ENCODE measurements around the gene RAI14. TPM values are rescaled to one million over a fixed set of nuclear protein-coding genes. Genes with fewer than 3 reads are reported as not detected.

RAI14 gene
- total and polyA plus RNA-seq, 3 experiments from 2014 or later = 0.58 to 3.9 (median 3.9) TPM

DNA sequence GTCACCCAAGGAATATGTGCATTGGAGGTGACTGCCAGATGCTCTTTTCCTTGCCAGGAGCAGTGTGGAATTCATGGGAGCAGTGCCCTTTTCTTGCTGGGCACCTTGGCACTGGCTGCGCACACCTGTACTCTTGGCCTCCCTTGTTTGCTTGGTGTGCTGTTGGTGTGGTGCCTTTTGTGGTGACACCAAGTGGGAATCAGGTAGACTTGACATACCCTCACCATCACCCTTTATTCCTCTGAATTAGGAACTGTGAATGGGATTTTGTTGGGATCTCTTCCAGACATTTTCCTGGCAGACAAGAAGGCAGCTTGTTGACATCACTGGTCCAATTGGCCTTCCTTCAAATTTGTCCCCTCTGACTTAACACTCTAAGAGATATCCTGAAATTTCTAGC, 82.3 kb downstream of the RAI14 start:
- Mint-ChIP-seq H3K27ac (no peak overlapping the region), H3K9me3 (no peaks in the 10 kb centered on the region), H3K4me3 (no peak overlapping the region), H3K36me3 (no peaks in the 10 kb centered on the region), H3K27me3 (peaks cover 5 to 18% of the 10 kb centered on the region in 2 donors), H3K4me1 (peaks cover 0 to 4% (median 0%) of the 10 kb centered on the region in 3 donors)
- ChIA-PET CTCF (no interaction called here), POLR2A (no interaction called here)
- no peaks in the 10 kb centered on the region for H3K27me3 ChIP-seq (ENCODE audit: insufficient read depth, low read length, poor library complexity, severe bottlenecking)
- no peak for DNase-seq
- H3K36me3 ChIP-seq (ENCODE audit: insufficient read depth, low read length) = no peaks in the 10 kb centered on the region
- H3K4me1 ChIP-seq (ENCODE audit: insufficient read depth, low read length) = no peaks in the 10 kb centered on the region
- H3K4me3 ChIP-seq (ENCODE audit: low read length) = no peak overlapping the region
- H3K27ac ChIP-seq (ENCODE audit: low read depth, low read length) = no peak overlapping the region
- no peaks in the 10 kb centered on the region for H3K9me3 ChIP-seq (ENCODE audit: low read length)

DNA sequence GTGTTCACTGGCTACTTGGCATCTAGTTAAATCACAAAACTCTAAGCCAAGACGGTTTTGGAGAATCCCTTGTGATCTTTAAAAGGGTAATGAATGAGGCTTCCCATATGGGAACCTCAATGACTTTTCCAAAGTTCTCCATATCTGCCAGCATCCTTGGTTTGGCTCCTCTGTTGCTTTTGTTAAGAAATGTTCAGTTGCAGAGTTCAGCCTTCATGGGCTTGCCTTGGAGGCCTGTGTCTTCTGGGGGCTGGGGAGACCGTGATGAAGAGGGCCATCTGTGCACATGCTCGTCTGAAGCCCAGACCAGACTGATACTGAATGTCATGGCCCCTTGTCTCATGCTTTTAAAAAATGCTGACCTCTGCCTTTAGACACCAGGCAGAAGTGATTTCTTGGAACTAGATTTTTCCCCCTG, 84.3 kb downstream of the RAI14 start:
- no peak overlapping the region for H3K27ac Mint-ChIP-seq
- H3K9me3 Mint-ChIP-seq = no peaks in the 10 kb centered on the region
- H3K4me1 Mint-ChIP-seq = peaks cover 0 to 4% (median 0%) of the 10 kb centered on the region in 3 donors
- Histone ChIP-seq H3K27ac (ENCODE audit: low read depth, low read length) (no peak overlapping the region), H3K4me1 (ENCODE audit: insufficient read depth, low read length) (no peaks in the 10 kb centered on the region), H3K36me3 (ENCODE audit: insufficient read depth, low read length) (no peaks in the 10 kb centered on the region), H3K9me3 (ENCODE audit: low read length) (no peaks in the 10 kb centered on the region), H3K27me3 (ENCODE audit: insufficient read depth, low read length, poor library complexity, severe bottlenecking) (no peaks in the 10 kb centered on the region), H3K4me3 (ENCODE audit: low read length) (no peak overlapping the region)
- no peak overlapping the region for H3K4me3 Mint-ChIP-seq
- H3K36me3 Mint-ChIP-seq = no peaks in the 10 kb centered on the region
- H3K27me3 Mint-ChIP-seq = peaks cover 5 to 18% of the 10 kb centered on the region in 2 donors
- CTCF ChIA-PET = no interaction called here
- POLR2A ChIA-PET = no interaction called here
- no peak for DNase-seq

DNA sequence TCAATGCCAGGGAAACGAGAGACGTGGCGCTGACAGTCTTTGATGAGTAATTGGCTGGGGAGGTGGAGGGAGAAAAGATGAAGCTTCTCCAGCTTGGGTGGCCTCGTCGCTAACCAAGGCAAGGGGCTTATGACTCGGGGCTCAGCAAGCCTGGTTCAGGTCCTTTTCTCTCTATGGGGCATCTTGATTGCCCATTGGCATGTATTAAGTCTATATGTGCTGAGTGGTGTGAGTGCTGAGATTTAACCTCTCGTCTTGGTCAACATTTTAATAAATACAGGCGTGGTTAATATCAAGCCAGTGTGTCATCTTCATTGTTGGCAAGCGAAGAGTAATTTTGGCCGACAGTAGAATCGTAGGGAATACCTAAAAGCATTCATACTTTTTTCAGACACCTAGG, 85.9 kb downstream of the RAI14 start:
- ChIA-PET POLR2A (no interaction called here), CTCF (no interaction called here)
- no peaks in the 10 kb centered on the region for H3K4me1 ChIP-seq (ENCODE audit: insufficient read depth, low read length)
- Mint-ChIP-seq H3K27me3 (peaks cover 8 to 14% of the 10 kb centered on the region in 2 donors), H3K9me3 (no peaks in the 10 kb centered on the region), H3K27ac (no peak overlapping the region), H3K4me1 (peaks cover 0 to 4% (median 0%) of the 10 kb centered on the region in 3 donors), H3K4me3 (no peak overlapping the region), H3K36me3 (no peaks in the 10 kb centered on the region)
- DNase-seq = no peak
- no peaks in the 10 kb centered on the region for H3K27me3 ChIP-seq (ENCODE audit: insufficient read depth, low read length, poor library complexity, severe bottlenecking)
- H3K9me3 ChIP-seq (ENCODE audit: low read length) = no peaks in the 10 kb centered on the region
- no peak overlapping the region for H3K4me3 ChIP-seq (ENCODE audit: low read length)
- H3K27ac ChIP-seq (ENCODE audit: low read depth, low read length) = no peak overlapping the region
- H3K36me3 ChIP-seq (ENCODE audit: insufficient read depth, low read length) = no peaks in the 10 kb centered on the region

DNA sequence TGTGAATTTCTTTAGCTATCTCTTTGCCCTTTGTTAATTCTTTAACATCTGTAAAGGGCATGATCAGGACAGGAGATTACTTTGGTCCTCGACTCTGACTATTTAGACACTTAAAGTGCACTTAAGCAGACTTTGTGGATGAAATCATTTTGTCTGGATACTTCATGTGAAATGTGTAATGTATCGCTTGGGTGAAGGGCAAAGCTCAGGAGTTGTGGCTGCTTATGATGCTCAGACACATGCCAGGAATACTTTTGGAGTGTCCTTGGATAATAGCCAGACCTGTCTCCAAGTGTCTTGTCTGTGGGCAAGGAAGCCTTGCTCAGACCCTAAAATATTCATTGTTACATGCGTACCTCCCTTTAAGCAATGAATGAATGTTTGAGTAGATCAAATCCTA, 87.8 kb downstream of the RAI14 start:
- peaks cover 6 to 10% of the 10 kb centered on the region in 2 donors for H3K27me3 Mint-ChIP-seq
- no peak overlapping the region for H3K4me3 ChIP-seq (ENCODE audit: low read length)
- H3K4me1 ChIP-seq (ENCODE audit: insufficient read depth, low read length) = no peaks in the 10 kb centered on the region
- H3K4me3 Mint-ChIP-seq = no peak overlapping the region
- DNase-seq = no peak
- H3K27me3 ChIP-seq (ENCODE audit: insufficient read depth, low read length, poor library complexity, severe bottlenecking) = no peaks in the 10 kb centered on the region
- peaks cover 0 to 4% (median 0%) of the 10 kb centered on the region in 3 donors for H3K4me1 Mint-ChIP-seq
- no peaks in the 10 kb centered on the region for H3K9me3 ChIP-seq (ENCODE audit: low read length)
- H3K27ac Mint-ChIP-seq = no peak overlapping the region
- ChIA-PET CTCF (no interaction called here), POLR2A (no interaction called here)
- no peaks in the 10 kb centered on the region for H3K36me3 ChIP-seq (ENCODE audit: insufficient read depth, low read length)
- H3K36me3 Mint-ChIP-seq = no peaks in the 10 kb centered on the region
- no peak overlapping the region for H3K27ac ChIP-seq (ENCODE audit: low read depth, low read length)
- no peaks in the 10 kb centered on the region for H3K9me3 Mint-ChIP-seq

DNA sequence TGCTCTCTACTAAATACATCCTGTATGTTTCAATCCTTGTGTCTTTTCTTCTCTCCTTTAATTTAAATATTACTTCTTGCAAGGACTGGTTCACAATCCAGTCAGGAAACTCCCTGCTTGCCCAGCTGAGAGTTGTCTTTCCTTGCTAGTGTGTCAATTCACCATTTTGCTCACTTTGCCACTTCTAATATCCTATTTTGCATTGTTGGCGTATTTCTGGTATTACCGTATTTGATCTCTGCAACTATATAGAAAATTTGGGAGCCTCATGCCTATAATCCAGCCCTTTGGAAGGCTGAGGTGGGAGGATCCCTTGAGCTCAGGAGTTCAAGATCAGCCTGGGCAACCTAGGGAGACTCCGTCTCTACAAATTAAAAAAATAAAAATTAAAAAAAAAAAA, 92.3 kb downstream of the RAI14 start:
- no peak for DNase-seq
- Histone ChIP-seq H3K36me3 (ENCODE audit: insufficient read depth, low read length) (no peaks in the 10 kb centered on the region), H3K27ac (ENCODE audit: low read depth, low read length) (no peak overlapping the region), H3K27me3 (ENCODE audit: insufficient read depth, low read length, poor library complexity, severe bottlenecking) (no peaks in the 10 kb centered on the region), H3K4me3 (ENCODE audit: low read length) (no peak overlapping the region), H3K4me1 (ENCODE audit: insufficient read depth, low read length) (no peaks in the 10 kb centered on the region), H3K9me3 (ENCODE audit: low read length) (no peaks in the 10 kb centered on the region)
- peaks cover 0 to 1% (median 0%) of the 10 kb centered on the region in 5 donors for H3K9me3 Mint-ChIP-seq
- H3K36me3 Mint-ChIP-seq = no peaks in the 10 kb centered on the region
- ChIA-PET POLR2A (no interaction called here), CTCF (no interaction called here)
- peaks cover 5 to 10% of the 10 kb centered on the region in 2 donors for H3K27me3 Mint-ChIP-seq
- H3K4me1 Mint-ChIP-seq = no peaks in the 10 kb centered on the region
- no peak overlapping the region for H3K4me3 Mint-ChIP-seq
- no peak overlapping the region for H3K27ac Mint-ChIP-seq

DNA sequence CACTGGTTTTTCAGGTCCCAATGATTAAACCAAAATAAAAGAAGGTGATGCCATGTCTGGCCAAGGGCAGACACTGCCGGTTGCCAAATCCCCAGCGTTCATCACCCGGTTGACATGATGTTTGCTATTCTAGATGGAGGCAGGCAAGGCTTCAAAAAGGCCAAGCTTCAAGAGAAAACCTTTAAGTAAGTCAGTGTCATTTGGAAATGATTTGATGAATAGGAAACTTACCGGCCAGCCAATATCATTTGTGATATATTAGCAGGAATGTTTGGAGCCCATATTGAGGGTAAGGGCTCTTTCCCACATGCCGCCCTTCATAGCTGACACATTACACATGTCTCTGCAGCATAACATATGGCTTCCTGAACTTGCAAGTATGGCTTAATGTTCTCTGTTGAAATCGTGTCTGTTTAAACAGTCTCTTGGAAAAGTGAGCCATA, 93.3 kb downstream of the RAI14 start:
- DNase-seq = no peak
- peaks cover 5 to 10% of the 10 kb centered on the region in 2 donors for H3K27me3 Mint-ChIP-seq
- no peaks in the 10 kb centered on the region for H3K9me3 ChIP-seq (ENCODE audit: low read length)
- H3K4me1 ChIP-seq (ENCODE audit: insufficient read depth, low read length) = no peaks in the 10 kb centered on the region
- no peak overlapping the region for H3K4me3 Mint-ChIP-seq
- ChIA-PET CTCF (no interaction called here), POLR2A (no interaction called here)
- no peak overlapping the region for H3K27ac ChIP-seq (ENCODE audit: low read depth, low read length)
- no peaks in the 10 kb centered on the region for H3K27me3 ChIP-seq (ENCODE audit: insufficient read depth, low read length, poor library complexity, severe bottlenecking)
- peaks cover 0 to 1% (median 0%) of the 10 kb centered on the region in 5 donors for H3K9me3 Mint-ChIP-seq
- H3K27ac Mint-ChIP-seq = no peak overlapping the region
- H3K4me3 ChIP-seq (ENCODE audit: low read length) = no peak overlapping the region
- H3K36me3 ChIP-seq (ENCODE audit: insufficient read depth, low read length) = no peaks in the 10 kb centered on the region
- H3K36me3 Mint-ChIP-seq = no peaks in the 10 kb centered on the region
- H3K4me1 Mint-ChIP-seq = no peaks in the 10 kb centered on the region

DNA sequence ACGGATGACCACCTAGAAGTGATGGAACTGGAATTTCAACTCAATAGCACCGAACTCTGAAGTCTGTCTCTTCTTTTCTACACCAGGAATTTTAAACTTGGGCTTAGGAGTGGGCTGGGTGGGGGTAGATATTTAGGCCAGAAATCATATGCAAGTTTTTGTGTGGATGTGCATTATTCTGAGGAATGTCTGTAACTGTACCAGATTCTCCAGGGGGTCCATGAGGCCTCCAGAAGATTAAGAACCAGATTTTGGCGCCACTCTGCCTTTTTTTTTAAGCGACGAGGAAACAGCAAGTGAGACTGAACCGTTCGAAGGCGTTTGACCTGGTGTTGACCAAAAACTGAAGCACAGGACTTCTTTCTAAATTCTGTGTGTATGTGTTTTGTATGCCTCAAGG, 94.1 kb downstream of the RAI14 start:
- Histone ChIP-seq H3K4me3 (ENCODE audit: low read length) (no peak overlapping the region), H3K27ac (ENCODE audit: low read depth, low read length) (no peak overlapping the region), H3K36me3 (ENCODE audit: insufficient read depth, low read length) (no peaks in the 10 kb centered on the region), H3K9me3 (ENCODE audit: low read length) (no peaks in the 10 kb centered on the region), H3K27me3 (ENCODE audit: insufficient read depth, low read length, poor library complexity, severe bottlenecking) (no peaks in the 10 kb centered on the region), H3K4me1 (ENCODE audit: insufficient read depth, low read length) (no peaks in the 10 kb centered on the region)
- Mint-ChIP-seq H3K4me3 (no peak overlapping the region), H3K36me3 (no peaks in the 10 kb centered on the region), H3K9me3 (peaks cover 0 to 1% (median 0%) of the 10 kb centered on the region in 5 donors), H3K27me3 (peaks cover 5 to 17% of the 10 kb centered on the region in 2 donors), H3K4me1 (no peaks in the 10 kb centered on the region), H3K27ac (no peak overlapping the region)
- POLR2A ChIA-PET = no interaction called here
- no peak for DNase-seq
- CTCF ChIA-PET = no interaction called here

DNA sequence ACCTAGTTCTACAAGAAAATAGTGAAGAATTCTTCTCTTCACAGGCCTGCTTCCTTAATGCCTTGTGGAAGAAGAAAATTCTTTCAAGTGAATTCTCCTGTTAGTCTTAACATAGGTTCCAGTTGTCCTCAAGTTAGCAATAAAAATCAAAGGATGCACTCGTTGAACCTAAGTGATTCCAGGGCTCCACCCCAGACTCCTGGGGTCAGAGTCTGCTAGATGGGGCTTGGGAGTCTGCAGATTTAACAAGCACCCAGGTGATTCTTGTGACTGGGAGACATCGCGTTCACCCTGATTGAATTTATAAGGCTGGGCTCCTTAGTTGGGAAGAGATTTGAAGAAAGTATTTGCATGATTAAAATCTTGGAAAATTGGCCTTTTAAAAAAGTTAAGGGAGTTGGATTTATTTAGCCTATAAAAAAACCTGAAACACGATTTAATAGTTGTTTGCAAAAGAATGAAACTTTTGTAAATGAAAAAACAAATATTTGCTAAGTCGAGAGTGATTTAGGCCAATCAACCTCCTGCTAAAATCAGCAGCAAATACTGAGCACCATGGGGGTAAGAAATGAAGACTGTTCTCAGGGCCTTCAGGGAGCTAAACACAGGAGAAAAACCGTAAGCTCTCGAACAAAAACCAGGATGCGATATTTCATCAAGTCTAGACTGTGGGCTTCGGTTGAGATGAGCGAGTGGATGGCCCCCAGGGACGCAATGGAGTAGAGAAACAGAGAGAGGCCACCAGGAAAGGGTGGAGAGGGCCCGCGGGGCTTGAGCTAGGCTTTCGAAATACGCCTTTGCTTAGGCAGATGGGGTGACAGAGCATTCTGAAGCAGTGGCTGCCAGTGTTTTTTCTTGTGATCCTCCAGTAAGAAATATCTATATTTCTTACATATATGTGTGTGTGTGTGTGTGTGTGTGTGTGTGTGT, 95.9 kb downstream of the RAI14 start:
- CTCF ChIA-PET = no interaction called here
- Histone ChIP-seq H3K27ac (ENCODE audit: low read depth, low read length) (no peak overlapping the region), H3K36me3 (ENCODE audit: insufficient read depth, low read length) (no peaks in the 10 kb centered on the region), H3K9me3 (ENCODE audit: low read length) (no peaks in the 10 kb centered on the region), H3K4me1 (ENCODE audit: insufficient read depth, low read length) (no peaks in the 10 kb centered on the region), H3K27me3 (ENCODE audit: insufficient read depth, low read length, poor library complexity, severe bottlenecking) (no peaks in the 10 kb centered on the region), H3K4me3 (ENCODE audit: low read length) (no peak overlapping the region)
- Mint-ChIP-seq H3K27me3 (peaks cover 2 to 14% of the 10 kb centered on the region in 2 donors), H3K4me1 (no peaks in the 10 kb centered on the region), H3K4me3 (no peak overlapping the region), H3K9me3 (peaks cover 0 to 1% (median 0%) of the 10 kb centered on the region in 5 donors), H3K36me3 (no peaks in the 10 kb centered on the region), H3K27ac (no peak overlapping the region)
- no peak for DNase-seq
- POLR2A ChIA-PET = no interaction called here
